Testis (tissue), 2 donors: ENCODE data around the gene PGF.

Source experiments
- CTCF ChIP-seq, 3 experiments: fragments of 450-650 bp in 2 of 3; fragments of 200-600 bp in 1 of 3; sonication (generic) in 1 of 3; IDR thresholded peaks; one replicate each; pipeline ENCODE4 v1.5.1; 2016 to 2019; ENCODE audit warnings: antibody characterized with exemption in 3 of 3, mild to moderate bottlenecking in 2 of 3, moderate library complexity in 1 of 3
- POLR2A ChIP-seq: fragments of 450-650 bp; IDR thresholded peaks from one replicate; pipeline ENCODE4 v1.6.1; 2017; ENCODE audit warnings: antibody characterized with exemption, mild to moderate bottlenecking, moderate library complexity

GRCh38 chr14:74980731-74981461, 25.5 kb upstream of the PGF start:
- no peak for TF ChIP-seq POLR2A
- no peak for TF ChIP-seq CTCF (IDR thresholded peaks at IDR 0.05)
